Loucy (cell line): Measurements from ENCODE around the gene ALDH1A1.

Experiments
- H2AFZ ChIP-seq: fragments of 200-600 bp; sonication (generic); 2 replicates; pipeline ENCODE4 v1.6.0; 2016; ENCODE audit warnings: antibody characterized with exemption, mild to moderate bottlenecking, low read length, moderate library complexity
- H3F3A ChIP-seq: fragments of 200-600 bp; 2 replicates; pipeline ENCODE4 v1.6.0; 2016; ENCODE audit warnings: antibody characterized with exemption, low read depth, mild to moderate bottlenecking
- H3K27me3 ChIP-seq: fragments of 200-600 bp; sonication (generic); 2 replicates; pipeline ENCODE4 v1.6.1; 2014; ENCODE audit warnings: low read length, mild to moderate bottlenecking; ENCODE audit not compliant: insufficient read depth, poor library complexity, severe bottlenecking
- H3K36me3 ChIP-seq: fragments of 200-600 bp; sonication (generic); 2 replicates; pipeline ENCODE4 v1.6.1; 2016; ENCODE audit warnings: low read length; ENCODE audit not compliant: insufficient read depth
- H3K4me1 ChIP-seq: fragments of 200-600 bp; sonication (generic); 2 replicates; pipeline ENCODE4 v1.5.1; 2014; ENCODE audit warnings: low read length, mild to moderate bottlenecking; ENCODE audit not compliant: insufficient read depth, poor library complexity, severe bottlenecking
- H3K4me2 ChIP-seq: fragments of 200-600 bp; sonication (generic); 2 replicates; pipeline ENCODE4 v1.6.0; 2014; ENCODE audit warnings: antibody characterized with exemption, low read length, low read depth, mild to moderate bottlenecking; ENCODE audit not compliant: poor library complexity, severe bottlenecking
- H3K4me3 ChIP-seq: fragments of 200-600 bp; sonication (generic); 2 replicates; pipeline ENCODE4 v1.5.1; 2014; ENCODE audit warnings: low read length, mild to moderate bottlenecking, mixed read lengths; ENCODE audit not compliant: poor library complexity, severe bottlenecking
- H3K79me2 ChIP-seq: fragments of 200-600 bp; sonication (generic); 2 replicates; pipeline ENCODE4 v1.6.1; 2014; ENCODE audit warnings: low read length; ENCODE audit not compliant: insufficient read depth
- H3K9ac ChIP-seq: fragments of 200-600 bp; sonication (generic); 2 replicates; pipeline ENCODE4 v1.6.0; 2014; ENCODE audit warnings: mild to moderate bottlenecking, low read depth, low read length, moderate library complexity; ENCODE audit not compliant: poor library complexity, severe bottlenecking
- H3K9me2 ChIP-seq: fragments of 200-600 bp; sonication (generic); replicated peaks from 2 replicates; pipeline ENCODE4 v1.6.1; 2016; ENCODE audit warnings: low read depth, low read length, mixed read lengths
- H3K9me3 ChIP-seq: fragments of 200-600 bp; sonication (generic); 2 replicates; pipeline ENCODE4 v1.6.1; 2014; ENCODE audit warnings: mild to moderate bottlenecking, antibody characterized with exemption, low read length, low read depth; ENCODE audit not compliant: insufficient read depth
- H4K20me1 ChIP-seq: fragments of 200-600 bp; sonication (generic); 2 replicates; pipeline ENCODE4 v1.6.0; 2014; ENCODE audit warnings: antibody characterized with exemption, low read length, mild to moderate bottlenecking; ENCODE audit not compliant: insufficient read depth, poor library complexity, severe bottlenecking
- EZH2phosphoT487 ChIP-seq: fragments of 200-600 bp; IDR thresholded peaks from 2 replicates; pipeline ENCODE4 v1.6.1; 2018; ENCODE audit warnings: antibody characterized with exemption, mild to moderate bottlenecking, moderate library complexity, borderline replicate concordance
- TF ChIP-seq, protein P1 (sequence below): fragments of 200-600 bp; sonication (generic); conservative IDR thresholded peaks from 2 replicates; pipeline ENCODE4 v1.5.1; 2014; ENCODE audit warnings: mild to moderate bottlenecking, antibody characterized with exemption, low read length

The ALDH1A1 gene

DNA sequence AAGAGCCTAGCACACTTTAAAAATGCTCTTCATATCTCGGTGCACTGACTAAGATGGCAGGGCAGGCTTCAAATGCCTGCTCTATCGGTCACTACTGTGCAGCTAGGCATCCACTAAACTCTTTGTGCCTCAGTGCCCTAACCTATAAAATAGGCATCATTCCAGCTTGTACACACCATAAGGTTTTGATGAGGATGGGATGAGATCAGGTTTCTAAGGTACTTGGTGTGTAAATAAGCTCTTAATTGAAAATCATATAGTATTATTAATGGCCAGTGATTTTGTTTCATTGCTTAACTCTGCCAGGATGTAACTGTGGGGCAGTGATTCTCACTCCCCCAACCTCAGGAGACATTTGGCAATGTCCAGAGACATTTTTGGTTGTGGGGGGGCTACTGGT lies 78.5 kb downstream of the ALDH1A1 start:
- Histone ChIP-seq H3K79me2 (no peaks in the 10 kb centered on the region), H2AFZ (no peak overlapping the region), H3K4me3 (no peak overlapping the region), H4K20me1 (no peaks in the 10 kb centered on the region), H3K9ac (no peak overlapping the region), H3K4me1 (no peaks in the 10 kb centered on the region), H3K9me3 (no peaks in the 10 kb centered on the region), H3F3A (no peaks in the 10 kb centered on the region), H3K4me2 (no peak overlapping the region), H3K36me3 (no peaks in the 10 kb centered on the region), H3K27me3 (no peaks in the 10 kb centered on the region), H3K9me2 (no peaks in the 10 kb centered on the region)
- TF ChIP-seq, protein P1, sequence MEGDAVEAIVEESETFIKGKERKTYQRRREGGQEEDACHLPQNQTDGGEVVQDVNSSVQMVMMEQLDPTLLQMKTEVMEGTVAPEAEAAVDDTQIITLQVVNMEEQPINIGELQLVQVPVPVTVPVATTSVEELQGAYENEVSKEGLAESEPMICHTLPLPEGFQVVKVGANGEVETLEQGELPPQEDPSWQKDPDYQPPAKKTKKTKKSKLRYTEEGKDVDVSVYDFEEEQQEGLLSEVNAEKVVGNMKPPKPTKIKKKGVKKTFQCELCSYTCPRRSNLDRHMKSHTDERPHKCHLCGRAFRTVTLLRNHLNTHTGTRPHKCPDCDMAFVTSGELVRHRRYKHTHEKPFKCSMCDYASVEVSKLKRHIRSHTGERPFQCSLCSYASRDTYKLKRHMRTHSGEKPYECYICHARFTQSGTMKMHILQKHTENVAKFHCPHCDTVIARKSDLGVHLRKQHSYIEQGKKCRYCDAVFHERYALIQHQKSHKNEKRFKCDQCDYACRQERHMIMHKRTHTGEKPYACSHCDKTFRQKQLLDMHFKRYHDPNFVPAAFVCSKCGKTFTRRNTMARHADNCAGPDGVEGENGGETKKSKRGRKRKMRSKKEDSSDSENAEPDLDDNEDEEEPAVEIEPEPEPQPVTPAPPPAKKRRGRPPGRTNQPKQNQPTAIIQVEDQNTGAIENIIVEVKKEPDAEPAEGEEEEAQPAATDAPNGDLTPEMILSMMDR, result no peak
- no peak for TF ChIP-seq EZH2phosphoT487

DNA sequence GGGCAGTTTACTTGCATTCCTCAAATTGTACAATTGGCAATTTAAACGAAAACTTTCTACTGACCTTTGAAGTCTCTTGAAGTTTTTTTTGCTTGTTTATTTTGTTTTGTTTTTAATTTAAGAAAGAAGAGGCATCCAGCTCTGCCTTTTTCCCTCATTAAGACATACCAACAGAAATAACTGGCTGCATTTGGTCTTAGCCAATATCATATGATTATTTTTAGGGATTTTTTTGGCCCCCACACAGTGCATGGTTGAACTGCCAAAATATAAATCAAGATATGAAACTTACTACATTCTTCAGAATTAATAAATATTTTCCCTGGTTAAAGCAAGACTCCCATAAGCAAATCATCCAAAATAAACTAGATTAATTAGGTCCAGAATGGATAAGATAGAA lies 79.4 kb downstream of the ALDH1A1 start:
- Histone ChIP-seq H3K9me2 (no peaks in the 10 kb centered on the region), H3K4me1 (no peaks in the 10 kb centered on the region), H3F3A (no peaks in the 10 kb centered on the region), H3K9ac (no peak overlapping the region), H2AFZ (no peak overlapping the region), H3K9me3 (no peaks in the 10 kb centered on the region), H4K20me1 (no peaks in the 10 kb centered on the region), H3K79me2 (no peaks in the 10 kb centered on the region), H3K4me2 (no peak overlapping the region), H3K36me3 (no peaks in the 10 kb centered on the region), H3K27me3 (no peaks in the 10 kb centered on the region), H3K4me3 (no peak overlapping the region)
- no peak for TF ChIP-seq EZH2phosphoT487
- TF ChIP-seq, protein P1, result no peak

DNA sequence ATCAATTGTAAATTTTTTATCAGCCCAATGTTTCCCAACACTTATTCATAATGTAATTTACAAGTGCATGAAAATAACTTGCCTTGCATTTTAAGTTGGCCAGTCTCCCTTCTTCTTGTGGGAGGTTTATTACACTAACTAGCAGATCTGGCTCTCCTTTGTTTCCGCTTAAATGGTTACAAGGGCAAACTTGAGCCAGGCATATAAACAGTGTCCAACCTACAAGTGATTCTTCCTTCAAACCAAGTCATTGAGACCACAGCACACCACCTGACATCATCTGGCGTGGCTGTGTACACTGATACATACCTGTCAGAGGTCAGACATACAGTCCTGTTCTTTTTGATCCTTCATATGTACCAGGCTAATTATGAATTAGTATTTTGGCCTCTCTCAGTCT lies 80.1 kb downstream of the ALDH1A1 start:
- H3K4me3 ChIP-seq, result no peak overlapping the region
- TF ChIP-seq, protein P1, result no peak
- TF ChIP-seq EZH2phosphoT487, result no peak
- H3K4me2 ChIP-seq, result no peak overlapping the region
- no peaks in the 10 kb centered on the region for H3K9me3 ChIP-seq
- no peaks in the 10 kb centered on the region for H3K27me3 ChIP-seq
- H2AFZ ChIP-seq, result 0 out of 2 replicates have a peak overlapping the region, but pooled peaks have one; percentile 50
- H3K36me3 ChIP-seq, result no peaks in the 10 kb centered on the region
- no peaks in the 10 kb centered on the region for H4K20me1 ChIP-seq
- no peaks in the 10 kb centered on the region for H3K4me1 ChIP-seq
- no peaks in the 10 kb centered on the region for H3K79me2 ChIP-seq
- H3K9ac ChIP-seq, result no peak overlapping the region
- H3F3A ChIP-seq, result no peaks in the 10 kb centered on the region
- H3K9me2 ChIP-seq, result no peaks in the 10 kb centered on the region
